ENCODE results near the gene NAP1L1.
"Not testable (repeated sequence)": the region's sequence is repeated elsewhere in the genome, so short reads cannot be mapped to it uniquely, and the experiment has no call there.

NAP1L1 gene

GRCh38 chr12:76020281-76020680 lies 64.2 kb downstream of the NAP1L1 start:
- DNase-seq (ENCODE audit: low spot score): no peak

GRCh38 chr12:76018672-76019071 lies 65.8 kb downstream of the NAP1L1 start:
- DNase-seq (ENCODE audit: low spot score): no peak

- DNase-seq (ENCODE audit: low spot score): no peak
Observed at GRCh38 chr12:76018111-76018510, 66.4 kb downstream of the NAP1L1 start.

GRCh38 chr12:76014007-76014406 lies 70.5 kb downstream of the NAP1L1 start:
- no peak for DNase-seq (ENCODE audit: low spot score)

GRCh38 chr12:76013603-76014002 lies 70.9 kb downstream of the NAP1L1 start:
- DNase-seq (ENCODE audit: low spot score): no peak

GRCh38 chr12:76012644-76013043 lies 71.8 kb downstream of the NAP1L1 start:
- no peak for DNase-seq (ENCODE audit: low spot score)

- DNase-seq (ENCODE audit: low spot score): no peak
Observed at GRCh38 chr12:76010732-76011458, 73.6 kb downstream of the NAP1L1 start.

- no peak for DNase-seq (ENCODE audit: low spot score)
Observed at GRCh38 chr12:76008428-76008827, 76.1 kb downstream of the NAP1L1 start.

- no peak for DNase-seq (ENCODE audit: low spot score)
Observed at GRCh38 chr12:76007640-76008039, 76.8 kb downstream of the NAP1L1 start.

- no peak for DNase-seq (ENCODE audit: low spot score)
Observed at GRCh38 chr12:76006028-76006925, 78.2 kb downstream of the NAP1L1 start.

GRCh38 chr12:76003355-76003638 lies 81.2 kb downstream of the NAP1L1 start:
- no peak for DNase-seq (ENCODE audit: low spot score)

- no peak for DNase-seq (ENCODE audit: low spot score)
Observed at GRCh38 chr12:76002598-76003354, 81.7 kb downstream of the NAP1L1 start.

GRCh38 chr12:75998292-75999063 lies 86.0 kb downstream of the NAP1L1 start:
- DNase-seq (ENCODE audit: low spot score): no peak

GRCh38 chr12:75997658-75998057 lies 86.8 kb downstream of the NAP1L1 start:
- no peak for DNase-seq (ENCODE audit: low spot score)

- no peak for DNase-seq (ENCODE audit: low spot score)
Observed at GRCh38 chr12:75996861-75997447, 87.5 kb downstream of the NAP1L1 start.

- no peak for DNase-seq (ENCODE audit: low spot score)
Observed at GRCh38 chr12:75995691-75996090, 88.8 kb downstream of the NAP1L1 start.

- DNase-seq (ENCODE audit: low spot score): no peak
Observed at GRCh38 chr12:75994069-75994740, 90.3 kb downstream of the NAP1L1 start.

- no peak for DNase-seq (ENCODE audit: low spot score)
Observed at GRCh38 chr12:75991753-75992152, 92.7 kb downstream of the NAP1L1 start.

- DNase-seq (ENCODE audit: low spot score): no peak
Observed at GRCh38 chr12:75990189-75990912, 94.1 kb downstream of the NAP1L1 start.

- not testable (repeated sequence) for DNase-seq (ENCODE audit: low spot score)
Observed at GRCh38 chr12:75987709-75988108, 96.8 kb downstream of the NAP1L1 start.
